Stimulated activated CD8-positive, alpha-beta memory T cell treated with anti-CD3 and anti-CD28 coated beads, Interleukin-15, amount 100 ng/mL, for 4 hours (primary cell): ENCODE results near the gene PPP4R1.

Experiments
- DNase-seq, 2 donors: peaks; one replicate each; pipeline ENCODE4 v3.0.0-alpha.2; 2020; ENCODE audit warnings: low read depth in 2 of 2

PPP4R1 gene

GRCh38 chr18:9546468-9546867 lies 67.9 kb downstream of the PPP4R1 start:
- DNase-seq, result no peak

DNA sequence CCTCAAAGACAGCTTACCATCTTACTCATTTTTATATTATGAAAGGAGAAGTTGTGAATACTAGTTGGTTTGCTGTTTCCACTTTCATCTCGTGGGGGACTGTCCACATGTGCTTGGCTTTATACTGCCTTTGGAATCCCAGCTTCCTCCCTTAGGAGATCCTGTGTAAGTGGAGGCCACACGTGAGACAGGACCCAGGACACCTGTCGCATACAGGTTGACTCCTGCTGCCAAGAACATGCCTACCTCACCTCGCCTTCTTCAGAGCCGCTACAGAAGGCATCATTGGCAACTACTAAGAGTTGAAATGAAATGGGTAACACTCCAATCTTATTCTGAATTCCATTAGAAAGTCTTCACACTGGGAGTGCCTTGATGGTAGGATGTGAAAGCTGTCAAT lies 69.3 kb downstream of the PPP4R1 start:
- DNase-seq, result no peak

- no peak for DNase-seq
Observed at GRCh38 chr18:9542924-9543323, 71.4 kb downstream of the PPP4R1 start.

GRCh38 chr18:9539938-9540337 lies 74.4 kb downstream of the PPP4R1 start:
- DNase-seq, result no peak

- DNase-seq, result no peak
Observed at GRCh38 chr18:9539283-9539682, 75.1 kb downstream of the PPP4R1 start.

DNA sequence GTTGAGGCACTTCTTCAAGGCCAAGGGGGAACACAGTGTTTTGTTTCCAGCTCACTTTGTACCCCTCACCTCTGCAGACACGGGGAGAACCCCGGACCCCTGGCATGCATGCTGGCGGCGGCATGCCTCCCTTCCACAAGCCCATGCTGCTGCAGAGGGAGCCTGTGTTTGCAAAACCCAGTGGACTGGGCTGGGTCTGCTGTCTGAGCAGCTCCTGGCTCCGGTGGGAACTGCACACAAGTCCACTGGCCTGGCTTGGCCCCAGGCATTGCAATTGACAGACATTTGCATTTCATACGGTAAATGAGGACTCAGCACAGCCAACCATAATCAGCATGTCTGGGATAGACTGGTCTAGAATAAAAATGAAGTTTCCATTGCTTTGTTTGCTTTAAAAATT lies 76.7 kb downstream of the PPP4R1 start:
- no peak for DNase-seq

DNA sequence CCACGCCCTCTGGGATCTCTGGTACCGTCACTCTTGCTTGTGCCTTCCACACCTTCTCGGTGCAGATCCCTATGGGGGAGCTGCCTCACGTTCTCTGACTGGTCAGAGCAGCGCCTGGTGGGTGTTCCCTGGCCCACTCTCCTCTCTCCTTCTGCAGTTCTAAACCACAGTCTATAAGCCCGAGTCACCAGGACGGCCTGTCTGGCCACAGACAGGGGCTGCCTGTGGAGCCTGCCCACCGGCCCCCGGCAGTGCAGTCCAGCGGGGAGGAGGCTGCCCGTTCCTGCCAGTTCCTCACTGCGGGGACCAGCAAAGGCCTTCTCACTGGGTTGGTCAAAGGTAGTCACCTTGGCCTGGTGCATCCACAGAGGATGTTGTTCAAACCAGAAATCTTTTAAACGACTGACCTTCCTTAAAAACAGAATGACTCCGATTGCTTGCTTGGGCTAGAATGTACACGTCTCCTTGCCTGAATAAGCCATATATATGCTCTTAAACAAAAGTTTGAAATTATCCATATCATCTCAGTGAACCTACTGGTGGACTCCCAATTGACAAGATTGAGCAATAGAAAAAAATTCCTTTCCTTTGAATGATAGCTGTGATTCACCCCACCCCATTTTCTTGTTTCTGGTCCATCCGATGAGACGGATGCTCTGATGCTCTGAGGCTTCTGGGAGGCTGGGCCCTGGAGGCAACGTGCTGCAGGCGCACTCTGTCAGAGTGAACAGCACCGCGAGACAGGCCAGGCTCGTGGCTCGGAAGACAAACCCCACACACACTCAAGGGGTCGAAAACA lies 77.8 kb downstream of the PPP4R1 start:
- no peak for DNase-seq

- no peak for DNase-seq
Observed at GRCh38 chr18:9535430-9535991, 78.8 kb downstream of the PPP4R1 start.

DNA sequence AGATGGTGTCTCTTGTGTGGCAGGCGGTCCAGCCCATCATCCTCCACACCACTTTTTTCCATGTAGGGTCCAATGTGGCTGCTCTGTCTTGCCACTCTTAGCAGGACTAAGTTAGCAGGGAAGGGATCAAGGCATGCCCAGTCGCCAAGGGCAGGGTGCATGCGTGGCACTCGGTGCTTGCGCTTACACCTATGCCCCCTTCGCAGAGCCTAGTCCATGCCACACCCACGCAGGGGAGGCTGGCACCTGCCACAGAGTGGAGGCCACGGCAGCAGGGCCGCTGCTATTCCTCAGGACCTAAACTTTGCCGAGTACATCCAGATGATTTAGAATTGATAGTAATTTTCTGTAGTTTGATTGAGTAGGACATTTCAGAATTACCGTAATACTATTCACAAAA lies 79.5 kb downstream of the PPP4R1 start:
- DNase-seq, result no peak

DNA sequence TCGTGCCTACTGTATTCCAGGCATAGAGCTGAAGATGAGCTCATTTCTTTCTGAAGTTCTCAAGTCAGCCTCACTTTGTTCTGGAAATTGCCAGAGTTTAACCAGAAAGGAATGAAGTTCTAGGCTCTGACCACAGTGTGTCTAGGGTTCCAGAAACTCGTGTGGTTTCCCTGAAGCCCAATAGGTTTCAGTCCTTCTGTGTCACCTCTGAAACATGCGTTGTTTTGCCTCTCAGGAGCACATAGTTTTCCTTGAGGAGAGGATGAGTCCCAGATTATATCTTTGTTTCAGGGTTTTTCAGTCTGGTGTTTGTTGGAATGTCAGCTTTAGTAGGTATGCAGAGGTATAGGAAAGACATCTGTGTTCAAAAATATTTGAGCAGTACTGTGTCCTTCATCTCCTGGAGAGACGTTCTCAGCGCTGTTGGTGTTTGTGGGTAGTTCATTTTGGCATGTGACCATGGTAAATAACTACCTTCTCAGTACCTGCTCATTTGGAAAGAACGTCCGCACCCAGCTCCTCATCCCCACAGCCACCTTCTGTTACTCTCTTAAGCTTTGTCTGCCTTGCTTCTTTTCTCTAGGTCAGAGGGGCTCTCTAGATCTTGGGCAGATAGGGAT lies 82.5 kb downstream of the PPP4R1 start:
- no peak for DNase-seq

- DNase-seq, result no peak
Observed at GRCh38 chr18:9530226-9531009, 83.9 kb downstream of the PPP4R1 start.

DNA sequence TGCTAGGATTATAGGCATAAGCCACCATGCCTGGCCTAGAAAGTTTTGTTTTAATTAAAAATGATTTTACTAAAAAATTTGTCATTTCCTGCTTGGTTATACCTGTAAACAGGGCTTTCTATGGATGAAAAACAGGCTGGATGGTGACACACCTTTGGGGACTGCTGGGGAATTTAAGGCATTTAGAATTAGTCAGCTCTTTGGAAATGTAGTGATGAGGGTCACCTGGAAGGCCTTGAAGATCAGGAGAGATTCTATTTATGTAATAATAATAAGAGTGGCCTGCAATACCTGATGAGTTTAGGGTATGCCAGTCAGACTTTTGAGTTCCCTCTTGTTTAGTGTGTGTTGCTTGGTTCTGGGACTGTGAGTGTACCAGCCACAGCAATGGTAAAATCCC lies 87.9 kb downstream of the PPP4R1 start:
- DNase-seq, result no peak

- DNase-seq, result no peak
Observed at GRCh38 chr18:9522952-9523351, 91.4 kb downstream of the PPP4R1 start.

GRCh38 chr18:9521770-9522169 lies 92.6 kb downstream of the PPP4R1 start:
- DNase-seq, result no peak

DNA sequence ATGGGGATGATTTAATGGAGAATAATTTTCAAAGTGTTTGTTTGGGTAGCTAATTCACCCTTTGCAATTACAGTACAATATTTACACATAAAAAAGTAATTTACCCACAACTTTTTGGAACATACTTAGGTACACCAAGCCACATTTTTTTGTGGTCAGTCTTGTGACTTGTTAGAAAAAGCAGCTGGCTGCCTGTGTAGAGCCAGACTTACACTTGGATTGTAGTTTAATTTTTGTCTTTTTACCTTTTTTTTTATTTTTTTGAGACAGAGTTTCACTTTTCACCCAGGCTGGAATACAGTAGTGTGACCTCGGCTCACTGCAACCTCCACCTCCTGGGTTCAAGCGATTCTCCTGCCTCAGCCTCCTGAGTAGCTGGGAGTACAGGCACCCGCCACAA lies 93.7 kb downstream of the PPP4R1 start:
- no peak for DNase-seq

- DNase-seq, result no peak
Observed at GRCh38 chr18:9519399-9519798, 95.0 kb downstream of the PPP4R1 start.

GRCh38 chr18:9517869-9518268 lies 96.5 kb downstream of the PPP4R1 start:
- no peak for DNase-seq

GRCh38 chr18:9516437-9517064 lies 97.8 kb downstream of the PPP4R1 start:
- no peak for DNase-seq

DNA sequence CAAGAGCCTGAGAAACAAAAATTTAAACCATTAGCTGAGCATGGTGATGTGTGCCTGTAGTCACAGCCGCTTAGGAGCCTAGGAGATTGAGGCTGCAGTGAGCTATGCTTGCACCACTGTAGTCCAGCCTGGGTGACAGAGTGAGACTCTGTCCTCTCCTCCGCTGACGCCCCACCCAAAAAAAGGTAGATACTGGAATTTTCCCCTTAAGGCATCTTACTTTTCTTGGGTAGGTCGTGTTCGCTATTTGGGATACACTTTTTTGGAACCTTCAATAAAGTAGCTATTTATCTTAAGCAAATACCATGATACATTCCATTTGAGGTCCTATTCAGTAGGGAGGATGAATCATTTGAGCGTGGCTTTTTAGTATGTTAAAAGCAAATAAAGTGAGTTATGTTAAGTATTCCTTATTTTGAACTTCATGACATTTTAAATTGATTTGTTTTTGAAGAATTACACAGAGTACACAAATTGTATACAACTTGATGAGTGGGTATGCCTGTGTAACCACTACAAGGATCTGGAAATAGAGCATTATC lies 100.3 kb downstream of the PPP4R1 start:
- no peak for DNase-seq

DNA sequence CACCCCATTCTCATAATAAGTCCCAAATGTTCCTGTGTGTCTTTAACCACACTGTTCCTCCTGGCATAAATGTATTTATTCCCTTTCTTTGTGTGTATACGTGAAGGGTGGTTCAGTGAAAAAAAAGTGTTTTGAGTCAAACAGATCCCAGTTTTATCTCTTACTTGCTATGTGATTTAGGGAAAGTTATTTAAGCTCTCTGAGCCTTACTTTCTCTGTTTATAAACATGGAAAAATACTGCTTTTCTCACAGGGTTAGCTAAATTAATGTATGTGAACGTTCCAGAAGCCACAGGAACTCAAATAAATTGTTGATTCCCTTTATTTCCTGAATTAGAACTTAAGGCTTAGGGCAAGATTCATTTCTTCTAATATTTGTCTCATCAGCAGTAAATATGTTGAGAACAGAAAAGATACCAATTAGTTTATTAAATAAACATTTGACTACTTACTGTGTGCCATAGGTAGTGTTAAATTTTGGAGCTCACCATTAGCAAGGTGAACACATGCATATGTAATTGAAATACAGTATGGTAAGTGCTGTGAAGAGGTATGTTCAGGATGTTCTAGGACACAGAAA lies 105.8 kb downstream of the PPP4R1 start:
- DNase-seq, result no peak

GRCh38 chr18:9507565-9508088 lies 106.7 kb downstream of the PPP4R1 start:
- DNase-seq, result no peak
